Lower leg skin (tissue), 3 donors: ENCODE measurements around the gene CLK2.

ENCODE experiments used
- CTCF ChIP-seq, 3 donors: fragments of 450-650 bp; IDR thresholded peaks; one replicate each; pipeline ENCODE4 v1.5.1; 2016; ENCODE audit warnings: antibody characterized with exemption in 3 of 3, mild to moderate bottlenecking in 3 of 3, moderate library complexity in 2 of 3
- POLR2A ChIP-seq, 2 donors: fragments of 450-650 bp; IDR thresholded peaks; one replicate each; pipeline ENCODE4 v1.6.1; 2016 to 2017; ENCODE audit warnings: antibody characterized with exemption in 2 of 2, mild to moderate bottlenecking in 1 of 2, moderate library complexity in 1 of 2

GRCh38 chr1:155244368-155245162 lies 28.7 kb downstream of the CLK2 start:
- peak in 2 of 3 donors; percentile 75 to 98 for TF ChIP-seq CTCF (IDR thresholded peaks at IDR 0.05)
- peak in 1 of 2 donors; percentile 78 for TF ChIP-seq POLR2A (IDR thresholded peaks at IDR 0.05)
